Stimulated activated CD4-positive, alpha-beta T cell treated with anti-CD3 and anti-CD28 coated beads, TNF-alpha, amount 100 ng/mL, for 1 hour (primary cell): Measurements from ENCODE around the gene KRTAP2-2.
"Not testable (repeated sequence)": the region's sequence is repeated elsewhere in the genome, so short reads cannot be mapped to it uniquely, and the experiment has no call there.

Experiments used
- DNase-seq, 3 donors: peaks; one replicate each; pipeline ENCODE4 v3.0.0-alpha.2; 2020; ENCODE audit warnings: low read depth in 3 of 3, low spot score in 1 of 3

The KRTAP2-2 gene

GRCh38 chr17:41065016-41065689, 10.1 kb upstream of the KRTAP2-2 start:
- DNase-seq, result not testable (repeated sequence)

GRCh38 chr17:41064301-41064700, 9.3 kb upstream of the KRTAP2-2 start:
- no peak for DNase-seq

- DNase-seq, result no peak
Observed at GRCh38 chr17:41063449-41063848, 8.4 kb upstream of the KRTAP2-2 start.

GRCh38 chr17:41061964-41062363, 6.9 kb upstream of the KRTAP2-2 start:
- DNase-seq, result no peak

- DNase-seq, result no peak
Observed at GRCh38 chr17:41060052-41060604, 5.1 kb upstream of the KRTAP2-2 start, which contains the start of gene KRTAP2-3. Gene KRTAP2-3, minus strand, starts transcription at chr17:41060114. Its CDS starts 64 bp downstream, at chr17:41060050.

GRCh38 chr17:41059276-41060051, 4.4 kb upstream of the KRTAP2-2 start:
- DNase-seq, result not testable (repeated sequence)

GRCh38 chr17:41058741-41059140, 3.7 kb upstream of the KRTAP2-2 start:
- no peak for DNase-seq

- DNase-seq, result no peak
Observed at GRCh38 chr17:41057547-41057946, 2.5 kb upstream of the KRTAP2-2 start.

GRCh38 chr17:41054556-41054955, 474 bp downstream of the KRTAP2-2 start:
- DNase-seq, result not testable (repeated sequence)

GRCh38 chr17:41054025-41054424, 1.0 kb downstream of the KRTAP2-2 start:
- no peak for DNase-seq

- DNase-seq, result no peak
Observed at GRCh38 chr17:41052566-41052965, 2.5 kb downstream of the KRTAP2-2 start.

GRCh38 chr17:41049110-41049509, 5.9 kb downstream of the KRTAP2-2 start:
- no peak for DNase-seq

GRCh38 chr17:41048441-41048840, 6.6 kb downstream of the KRTAP2-2 start:
- no peak for DNase-seq

GRCh38 chr17:41046735-41047465, 8.1 kb downstream of the KRTAP2-2 start, which contains the start of gene KRTAP2-1:
Gene KRTAP2-1, minus strand, starts transcription at chr17:41047316. Its CDS starts 49 bp downstream, at chr17:41047267.
- DNase-seq, result not testable (repeated sequence)

GRCh38 chr17:41042953-41043352, 12.1 kb downstream of the KRTAP2-2 start:
- no peak for DNase-seq

- DNase-seq, result not testable (repeated sequence)
Observed at GRCh38 chr17:41040783-41041571, 14.1 kb downstream of the KRTAP2-2 start, which contains the start of gene KRTAP1-1. Gene KRTAP1-1, minus strand, starts transcription at chr17:41041450. Its CDS starts 53 bp downstream, at chr17:41041397.

GRCh38 chr17:41037853-41038350, 17.1 kb downstream of the KRTAP2-2 start:
- no peak for DNase-seq

- DNase-seq, result not testable (repeated sequence)
Observed at GRCh38 chr17:41034346-41034935, 20.6 kb downstream of the KRTAP2-2 start, which contains the start of gene KRTAP1-3. Gene KRTAP1-3, minus strand, starts transcription at chr17:41034874. Its CDS starts 53 bp downstream, at chr17:41034821.

GRCh38 chr17:41029633-41030245, 25.3 kb downstream of the KRTAP2-2 start, which contains the start of gene KRTAP1-4:
Gene KRTAP1-4, minus strand, starts transcription at chr17:41030195. Its CDS starts 117 bp downstream, at chr17:41030078.
- DNase-seq, result no peak
